Pancreas (tissue), 10 donors: ENCODE measurements around the gene BCAS3. TPM values are rescaled to one million over a fixed set of nuclear protein-coding genes. Genes with fewer than 3 reads are reported as not detected.
"Not testable (repeated sequence)": the region's sequence is repeated elsewhere in the genome, so short reads cannot be mapped to it uniquely, and the experiment has no call there.

Experiments used
- ATAC-seq, 4 donors: fragments of 200-7000 bp; cut with Tn5 transposase; one replicate each; pipeline versions ENCODE4 v1.8.0 to v1.9.1; 2020; ENCODE audit warnings: mild to moderate bottlenecking in 4 of 4, moderate library complexity in 4 of 4
- DNase-seq, 6 donors: peaks; one replicate each; pipeline ENCODE4 v3.0.0-alpha.2; 2020
- FAIRE-seq: peaks from 2 replicates; lab custom pipeline; 2012; peaks lifted over from hg19 to GRCh38; lab: Jason Lieb, UNC
- H3K27ac ChIP-seq, 4 donors: fragments of 200-600 bp; sonication (generic); 1 replicate in 3 of 4; 2 replicates in 1 of 4; pipeline versions ENCODE4 v1.5.0 to v1.8.0; 2020
- H3K27me3 ChIP-seq, 4 donors: fragments of 200-600 bp; one replicate each; pipeline ENCODE4 v1.8.0; 2021
- H3K36me3 ChIP-seq, 3 donors: fragments of 200-600 bp; sonication (generic) in 1 of 3; one replicate each; pipeline versions ENCODE4 v1.5.0 to v1.8.0; 2020 to 2021
- H3K4me1 ChIP-seq, 3 donors: fragments of 200-600 bp; one replicate each; pipeline ENCODE4 v1.8.0; 2021
- H3K4me3 ChIP-seq, 4 donors: fragments of 200-600 bp; sonication (generic) in 2 of 4; one replicate each; pipeline versions ENCODE4 v1.5.0 to v1.8.0; 2020 to 2021
- H3K9me3 ChIP-seq, 4 donors: fragments of 200-600 bp; one replicate each; pipeline ENCODE4 v1.8.0; 2021
- CTCF ChIP-seq, 4 donors: fragments of 200-600 bp; sonication (generic) in 3 of 4; IDR thresholded peaks; one replicate each; pipeline versions ENCODE4 v1.5.0 to v1.8.0; 2021; ENCODE audit warnings: antibody characterized with exemption in 4 of 4
- WGBS, 2 donors: extraction: QIAGEN DNeasy Blood & Tissue Kit; methylation state at CpG; one replicate each; pipeline ENCODE4 v1.1.7; 2013; 5-methylcytosine and 5-hydroxymethylcytosine counted together
- intact Hi-C, 3 donors: fragments of 100-400 bp; cut with DNase I; formaldehyde crosslinking; loops; one replicate each; pipeline versions ENCODE4 v1.11.1 to v1.14.2; 2022
- polyA plus RNA-seq, 2 donors: library from polyadenylated mRNA; stranded (reverse); fragments of 200-250 nt; gene quantifications; one replicate each; pipeline ENCODE4 v1.2.3, GENCODE V29; 2013
- total RNA-seq, 6 donors: library from RNA; stranded (reverse); fragmentation: NEBNext Ultra II Directional in 4 of 6; extraction: Animal tissue kit (Norgen Biotek cat#: 25700) in 4 of 6; gene quantifications; one replicate each; pipeline versions ENCODE4 v1.2.1 to v1.2.4, GENCODE V29; 2021 to 2023
- donor health status: healthy with polysubstance abuse.
- donor health status: DM: no; HTN: no; CAD: no; lungs with moderate emphysema.
- donor health status: DM: no; HTN: no; CAD: no.
- donor health status: control.
- donor health status: control.
- donor health status: Bipolar disorder and iron deficiency.
- donor health status: DM: yes; HTN: yes; CAD: no.
- donor health status: DM: no; HTN: no; CAD: no.
- donor health status: DM: no; HTN: no; CAD: no.
- donor health status: DM: yes; HTN: yes; CAD: no.

Gene BCAS3
- total and polyA plus RNA-seq, 8 donors, result 4.6 to 27.7 (median 13.2) TPM

GRCh38 chr17:60809421-60809820 lies 131.8 kb downstream of the BCAS3 start:
- H3K27ac ChIP-seq, result no peak overlapping the region
- WGBS, 2 donors, result 94 to 96% methylated on average over 1 of the region's 1 CpG
- no peaks in the 10 kb centered on the region for H3K9me3 ChIP-seq
- peaks cover 0 to 3% (median 0%) of the 10 kb centered on the region in 3 donors for H3K36me3 ChIP-seq
- no peaks in the 10 kb centered on the region for H3K4me1 ChIP-seq
- no peak for DNase-seq
- no peak for ATAC-seq
- no peak overlapping the region for H3K4me3 ChIP-seq
- H3K27me3 ChIP-seq, result no peaks in the 10 kb centered on the region
- intact Hi-C loops, result no loop called here
- no peak for TF ChIP-seq CTCF (IDR thresholded peaks at IDR 0.05)
- no peak for FAIRE-seq

GRCh38 chr17:60814941-60815340 lies 137.3 kb downstream of the BCAS3 start:
- ATAC-seq, H3K9me3 ChIP-seq, H3K4me3 ChIP-seq, H3K27me3 ChIP-seq, H3K4me1 ChIP-seq, FAIRE-seq, DNase-seq, intact Hi-C loops, H3K27ac ChIP-seq, H3K36me3 ChIP-seq: not testable (repeated sequence)
- WGBS, 2 donors, result 63 to 69% methylated on average over 2 of the region's 2 CpGs

- Histone ChIP-seq H3K9me3 (no peaks in the 10 kb centered on the region), H3K27me3 (no peaks in the 10 kb centered on the region), H3K36me3 (no peaks in the 10 kb centered on the region), H3K4me1 (no peaks in the 10 kb centered on the region), H3K4me3 (no peak overlapping the region), H3K27ac (no peak overlapping the region)
- 63 to 91% methylated on average over 1 of the region's 1 CpG for WGBS, 2 donors
- no peak for DNase-seq
- intact Hi-C loops, result no loop called here
- FAIRE-seq, result no peak
- TF ChIP-seq CTCF (IDR thresholded peaks at IDR 0.05), result no peak
- ATAC-seq, result no peak
These were observed 139.5 kb downstream of the BCAS3 start for GRCh38 chr17:60817192-60817591.

GRCh38 chr17:60819447-60820130 lies 141.9 kb downstream of the BCAS3 start:
- intact Hi-C loops, result no loop called here
- no peaks in the 10 kb centered on the region for H3K27me3 ChIP-seq
- TF ChIP-seq CTCF (IDR thresholded peaks at IDR 0.05), result no peak
- FAIRE-seq (no peak), DNase-seq (no peak), ATAC-seq (no peak)
- no peaks in the 10 kb centered on the region for H3K36me3 ChIP-seq
- H3K4me3 ChIP-seq, result no peak overlapping the region
- 94 to 97% methylated on average over 4 of the region's 4 CpGs for WGBS, 2 donors
- H3K27ac ChIP-seq, result no peak overlapping the region
- no peaks in the 10 kb centered on the region for H3K9me3 ChIP-seq
- H3K4me1 ChIP-seq, result no peaks in the 10 kb centered on the region

- WGBS, 2 donors, result 85 to 86% methylated on average over 5 of the region's 5 CpGs
- no peak for FAIRE-seq
These were observed 145.9 kb downstream of the BCAS3 start for GRCh38 chr17:60823515-60823914.

More at GRCh38 chr17:60823515-60823914, 145.9 kb downstream of the BCAS3 start:
- Histone ChIP-seq H3K27me3 (no peaks in the 10 kb centered on the region), H3K4me1 (no peaks in the 10 kb centered on the region), H3K27ac (no peak overlapping the region), H3K4me3 (no peak overlapping the region), H3K36me3 (no peaks in the 10 kb centered on the region), H3K9me3 (no peaks in the 10 kb centered on the region)
- intact Hi-C loops, result no loop called here
- no peak for DNase-seq
- no peak for ATAC-seq
- no peak for TF ChIP-seq CTCF (IDR thresholded peaks at IDR 0.05)
